MM.1S (cell line): Measurements from ENCODE around the gene CT45A10.
"Not testable (repeated sequence)": the region's sequence is repeated elsewhere in the genome, so short reads cannot be mapped to it uniquely, and the experiment has no call there.

ENCODE experiments used
- DNase-seq: peaks from one replicate; pipeline ENCODE4 v3.0.0-alpha.2; 2015
- H2AFZ ChIP-seq: fragments of 300-600 bp; sonication (generic); 2 replicates; pipeline ENCODE4 v1.6.0; 2016; ENCODE audit warnings: antibody characterized with exemption, low read length
- H3F3A ChIP-seq: fragments of 300-600 bp; sonication (generic); 2 replicates; pipeline ENCODE4 v1.6.1; 2016; ENCODE audit warnings: mild to moderate bottlenecking, antibody characterized with exemption, low read length, moderate library complexity, mixed read lengths; ENCODE audit not compliant: insufficient read depth
- H3K27ac ChIP-seq: fragments of 300-600 bp; sonication (generic); 2 replicates; pipeline ENCODE4 v1.5.1; 2016; ENCODE audit warnings: mild to moderate bottlenecking, low read length
- H3K27me3 ChIP-seq: fragments of 300-600 bp; sonication (generic); replicated peaks from 2 replicates; pipeline ENCODE4 v1.6.0; 2016; ENCODE audit warnings: low read length; ENCODE audit not compliant: insufficient read depth
- H3K36me3 ChIP-seq: fragments of 300-600 bp; sonication (generic); replicated peaks from 2 replicates; pipeline ENCODE4 v1.6.1; 2016; ENCODE audit warnings: mild to moderate bottlenecking, low read length, mixed read lengths; ENCODE audit not compliant: insufficient read depth
- H3K4me1 ChIP-seq: fragments of 300-600 bp; sonication (generic); 2 replicates; pipeline ENCODE4 v1.6.1; 2016; ENCODE audit warnings: low read length, mixed read lengths
- H3K4me2 ChIP-seq: fragments of 300-600 bp; sonication (generic); 2 replicates; pipeline ENCODE4 v1.6.0; 2016; ENCODE audit warnings: low read depth, low read length
- H3K4me3 ChIP-seq: fragments of 300-600 bp; sonication (generic); 2 replicates; pipeline ENCODE4 v1.5.1; 2016; ENCODE audit warnings: low read length, mixed read lengths
- H3K79me2 ChIP-seq: fragments of 300-600 bp; sonication (generic); 2 replicates; pipeline ENCODE4 v1.6.1; 2016; ENCODE audit warnings: mixed run types, low read length, mixed read lengths
- H3K9ac ChIP-seq: fragments of 300-600 bp; sonication (generic); 2 replicates; pipeline ENCODE4 v1.6.1; 2016; ENCODE audit warnings: low read length, mixed read lengths
- H3K9me2 ChIP-seq: fragments of 300-600 bp; sonication (generic); replicated peaks from 2 replicates; pipeline ENCODE4 v1.6.1; 2016; ENCODE audit warnings: mild to moderate bottlenecking, low read length, mixed read lengths; ENCODE audit not compliant: insufficient read depth
- H3K9me3 ChIP-seq: fragments of 300-600 bp; sonication (generic); replicated peaks from 2 replicates; pipeline ENCODE4 v1.6.1; 2016; ENCODE audit warnings: mild to moderate bottlenecking, low read length, mixed read lengths; ENCODE audit not compliant: insufficient read depth
- H4K20me1 ChIP-seq: fragments of 300-600 bp; sonication (generic); 2 replicates; pipeline ENCODE4 v1.6.1; 2016; ENCODE audit warnings: mild to moderate bottlenecking, low read length, moderate library complexity, mixed read lengths; ENCODE audit not compliant: insufficient read depth

CT45A10 gene

GRCh38 chrX:135854438-135854837 lies 38.8 kb downstream of the CT45A10 start, which contains the start of gene CT45A8:
TSS of gene CT45A8 (minus strand) at chrX:135854538. CDS start at chrX:135850783, 3,755 bp downstream.
- DNase-seq, H2AFZ ChIP-seq, H3K9ac ChIP-seq, H3K4me3 ChIP-seq, H3K27me3 ChIP-seq, H3K4me2 ChIP-seq, H4K20me1 ChIP-seq, H3K4me1 ChIP-seq, H3K79me2 ChIP-seq, H3K9me2 ChIP-seq, H3K9me3 ChIP-seq, H3K27ac ChIP-seq, H3F3A ChIP-seq, H3K36me3 ChIP-seq: not testable (repeated sequence)

DNA sequence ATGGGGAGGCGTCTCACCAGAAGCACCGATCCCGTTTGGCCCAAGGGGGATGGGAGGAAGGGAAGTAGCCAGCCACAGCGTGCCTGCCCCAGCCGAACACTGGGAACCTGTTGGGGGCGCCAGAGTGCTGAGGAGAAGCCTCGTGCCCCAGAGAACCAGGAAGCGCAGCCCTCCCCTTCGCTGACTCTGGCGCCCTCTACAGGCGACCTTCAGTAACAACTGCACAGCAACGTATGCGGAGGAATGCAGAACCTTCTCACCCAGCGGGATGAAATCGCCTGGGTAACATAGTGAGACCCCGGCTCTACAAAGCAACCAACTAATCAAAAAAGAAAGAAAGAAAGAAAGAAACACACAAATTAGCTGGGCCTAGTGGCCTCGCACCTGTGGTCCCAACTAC lies 56.1 kb downstream of the CT45A10 start, which contains the start of gene CT45A7:
Gene CT45A7, minus strand, starts transcription at position 101 of the 400 bp plus-strand sequence. CDS start 3,747 bp downstream, outside the sequence.
- DNase-seq, H3K9me3 ChIP-seq, H4K20me1 ChIP-seq, H3K9ac ChIP-seq, H3K36me3 ChIP-seq, H3K27me3 ChIP-seq, H3K4me3 ChIP-seq, H3K9me2 ChIP-seq, H3K4me2 ChIP-seq, H2AFZ ChIP-seq, H3K27ac ChIP-seq, H3K79me2 ChIP-seq, H3K4me1 ChIP-seq, H3F3A ChIP-seq: not testable (repeated sequence)
